Coronary artery (tissue), 2 donors: Measurements from ENCODE around the gene CHRD.
A peak's percentile ranks its signal among the peaks of the same experiment; 100 is the strongest.

Source experiments
- DNase-seq: peaks from one replicate; pipeline ENCODE4 v3.0.0-alpha.2; 2017; ENCODE audit warnings: low spot score
- H3K27ac ChIP-seq, 2 donors: fragments of 200-600 bp; sonication (generic); one replicate each; pipeline ENCODE4 v1.5.1; 2016 to 2019
- H3K4me3 ChIP-seq: fragments of 200-600 bp; sonication (generic); 2 replicates; pipeline ENCODE4 v1.5.1; 2016; ENCODE audit warnings: mild to moderate bottlenecking, moderate library complexity
- TF ChIP-seq, protein P1 (sequence below): fragments of 200-600 bp; sonication (generic); IDR thresholded peaks from one replicate; pipeline ENCODE4 v1.5.1; 2019; ENCODE audit warnings: antibody characterized with exemption

CHRD gene

DNA sequence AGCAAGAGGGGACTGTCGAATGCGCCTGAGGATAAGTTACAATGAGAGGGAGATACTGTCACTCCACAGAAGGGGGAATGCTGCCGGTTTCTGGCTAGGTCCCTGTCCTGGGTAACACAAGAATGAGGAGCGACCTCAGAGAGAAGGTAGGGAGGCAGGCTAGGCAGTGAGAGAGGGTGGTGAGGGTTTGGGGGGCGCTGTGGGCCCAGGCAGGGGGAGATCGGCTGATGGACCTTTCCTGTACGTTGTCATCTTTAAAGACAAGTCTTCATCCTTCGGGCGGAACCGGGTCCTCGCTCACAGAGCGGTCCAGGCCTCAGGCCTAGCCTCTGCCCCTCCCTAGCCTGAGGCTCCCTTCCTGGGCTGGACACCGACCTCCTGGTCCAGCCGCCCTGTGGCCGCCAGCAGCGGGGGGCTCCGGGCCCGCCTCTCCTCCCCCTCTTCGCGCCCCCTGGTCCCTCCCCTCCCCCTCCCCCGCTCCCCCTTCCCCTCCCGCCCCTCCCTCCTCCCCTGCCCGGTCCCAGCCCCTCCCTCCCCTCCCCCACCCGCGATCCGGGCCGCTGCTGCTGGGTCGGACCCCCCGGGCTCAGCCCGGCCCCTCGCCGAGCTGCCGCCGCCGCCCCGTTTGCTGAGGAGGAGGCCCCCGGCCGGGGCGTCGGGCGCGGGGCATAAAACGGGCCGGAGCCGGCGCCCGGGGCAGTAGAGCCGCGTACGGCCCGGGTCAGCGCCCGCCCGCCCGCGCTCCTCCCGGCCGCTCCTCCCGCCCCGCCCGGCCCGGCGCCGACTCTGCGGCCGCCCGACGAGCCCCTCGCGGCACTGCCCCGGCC lies at the start of gene CHRD:
Gene CHRD, plus strand, starts transcription at position 697 of the 827 bp plus-strand sequence. CDS start 265 bp downstream, outside the sequence.
- no peak for DNase-seq
- peak within 1 kb of the TSS; percentile 94 for H3K4me3 ChIP-seq
- TF ChIP-seq, protein P1, sequence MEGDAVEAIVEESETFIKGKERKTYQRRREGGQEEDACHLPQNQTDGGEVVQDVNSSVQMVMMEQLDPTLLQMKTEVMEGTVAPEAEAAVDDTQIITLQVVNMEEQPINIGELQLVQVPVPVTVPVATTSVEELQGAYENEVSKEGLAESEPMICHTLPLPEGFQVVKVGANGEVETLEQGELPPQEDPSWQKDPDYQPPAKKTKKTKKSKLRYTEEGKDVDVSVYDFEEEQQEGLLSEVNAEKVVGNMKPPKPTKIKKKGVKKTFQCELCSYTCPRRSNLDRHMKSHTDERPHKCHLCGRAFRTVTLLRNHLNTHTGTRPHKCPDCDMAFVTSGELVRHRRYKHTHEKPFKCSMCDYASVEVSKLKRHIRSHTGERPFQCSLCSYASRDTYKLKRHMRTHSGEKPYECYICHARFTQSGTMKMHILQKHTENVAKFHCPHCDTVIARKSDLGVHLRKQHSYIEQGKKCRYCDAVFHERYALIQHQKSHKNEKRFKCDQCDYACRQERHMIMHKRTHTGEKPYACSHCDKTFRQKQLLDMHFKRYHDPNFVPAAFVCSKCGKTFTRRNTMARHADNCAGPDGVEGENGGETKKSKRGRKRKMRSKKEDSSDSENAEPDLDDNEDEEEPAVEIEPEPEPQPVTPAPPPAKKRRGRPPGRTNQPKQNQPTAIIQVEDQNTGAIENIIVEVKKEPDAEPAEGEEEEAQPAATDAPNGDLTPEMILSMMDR, result no peak
- H3K27ac ChIP-seq, result peak within 1 kb of the TSS; percentile 44 to 90

- Histone ChIP-seq H3K27ac (peak overlapping the region in 1 of 2 donors; percentile 18), H3K4me3 (no peak overlapping the region)
- TF ChIP-seq, protein P1, result no peak
- DNase-seq, result no peak
Measured at GRCh38 chr3:184332370-184333090, 47.3 kb upstream of the CHRD start.

DNA sequence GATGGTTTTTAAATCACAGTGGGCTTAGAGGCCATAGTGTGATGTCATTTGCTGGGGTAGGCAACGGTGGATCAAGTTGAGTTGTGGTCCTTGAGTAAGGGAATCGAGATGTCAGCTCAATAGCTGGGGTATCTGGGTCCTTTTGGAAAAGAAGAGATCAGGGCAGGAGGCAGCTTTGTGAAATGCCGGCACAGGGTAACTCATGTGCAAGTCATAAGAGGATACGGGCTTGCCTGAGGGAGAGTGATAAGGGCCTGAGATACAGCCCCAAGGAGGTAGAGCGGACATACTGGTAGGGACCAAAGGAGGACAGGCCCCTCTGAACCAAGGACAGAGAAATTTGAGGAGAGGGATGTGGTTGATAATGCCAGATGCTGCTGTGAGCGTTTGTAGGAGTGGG lies 46.7 kb upstream of the CHRD start:
- no peak overlapping the region for H3K4me3 ChIP-seq
- TF ChIP-seq, protein P1, result no peak
- peak overlapping the region in 1 of 2 donors; percentile 18 for H3K27ac ChIP-seq
- DNase-seq, result no peak

DNA sequence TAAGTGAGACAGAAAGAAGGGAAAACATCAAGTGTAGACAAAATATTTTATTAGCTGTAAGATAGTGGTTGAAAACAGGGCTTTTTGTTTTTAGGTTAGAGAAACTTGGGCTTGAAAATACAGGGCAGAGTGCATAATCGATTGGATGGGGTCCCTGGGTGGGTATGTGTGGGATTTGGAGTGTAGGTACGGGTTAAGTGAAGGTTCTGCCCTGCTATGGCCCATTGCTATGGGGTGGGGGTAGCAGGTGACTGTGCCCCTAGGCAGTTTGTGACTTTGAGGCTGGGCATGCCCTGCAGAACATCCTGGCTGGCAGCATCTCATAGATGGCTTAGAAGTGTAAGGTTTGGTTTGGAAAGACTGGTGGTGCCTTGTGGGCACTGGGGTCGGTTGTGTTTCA lies 46.2 kb upstream of the CHRD start:
- DNase-seq, result no peak

DNA sequence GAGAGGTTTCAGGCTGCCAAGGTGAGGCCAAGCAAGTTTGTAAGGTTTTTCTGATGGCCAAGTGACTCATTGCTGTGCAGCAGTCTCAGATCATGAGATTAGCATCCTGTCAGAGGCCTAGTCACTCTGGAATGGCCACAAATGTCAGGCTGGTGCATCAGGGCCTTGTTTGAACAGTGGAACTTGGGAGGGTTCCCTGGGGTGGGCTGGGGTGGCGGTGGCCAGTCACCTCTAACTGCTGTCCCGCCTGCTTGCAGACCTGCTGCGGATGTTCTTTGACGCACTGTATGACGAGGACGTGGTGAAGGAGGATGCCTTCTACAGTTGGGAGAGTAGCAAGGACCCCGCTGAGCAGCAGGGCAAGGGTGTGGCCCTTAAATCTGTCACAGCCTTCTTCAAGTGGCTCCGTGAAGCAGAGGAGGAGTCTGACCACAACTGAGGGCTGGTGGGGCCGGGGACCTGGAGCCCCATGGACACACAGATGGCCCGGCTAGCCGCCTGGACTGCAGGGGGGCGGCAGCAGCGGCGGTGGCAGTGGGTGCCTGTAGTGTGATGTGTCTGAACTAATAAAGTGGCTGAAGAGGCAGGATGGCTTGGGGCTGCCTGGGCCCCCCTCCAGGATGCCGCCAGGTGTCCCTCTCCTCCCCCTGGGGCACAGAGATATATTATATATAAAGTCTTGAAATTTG lies 45.2 kb upstream of the CHRD start:
- Histone ChIP-seq H3K27ac (peak overlapping the region; percentile 44 to 96), H3K4me3 (no peak overlapping the region)
- DNase-seq, result no peak
- TF ChIP-seq, protein P1, result no peak

More for the DNA sequence above, 46.2 kb upstream of the CHRD start:
- no peak overlapping the region for H3K27ac ChIP-seq
- H3K4me3 ChIP-seq, result no peak overlapping the region
- TF ChIP-seq, protein P1, result no peak

DNA sequence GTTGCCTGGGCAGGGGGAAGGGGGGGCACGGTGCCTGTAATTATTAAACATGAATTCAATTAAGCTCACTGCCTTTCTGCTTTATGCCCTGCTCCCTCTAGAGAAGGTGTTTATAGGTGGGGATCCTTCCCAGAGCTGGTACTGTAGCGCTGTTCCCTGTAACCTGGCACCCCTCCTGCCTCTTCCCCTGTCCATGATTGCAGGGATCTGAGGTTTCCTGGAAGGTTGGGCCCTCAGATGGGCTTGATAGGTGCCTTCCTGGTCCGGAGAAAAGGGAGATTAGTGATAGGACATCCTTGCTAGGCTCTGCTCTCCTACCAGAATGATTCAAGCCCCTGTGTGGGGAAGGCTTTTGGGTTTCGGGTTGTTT lies 44.6 kb upstream of the CHRD start:
- no peak for DNase-seq
- TF ChIP-seq, protein P1, result no peak
- peak overlapping the region; percentile 96 to 98 for H3K27ac ChIP-seq
- H3K4me3 ChIP-seq, result peak overlapping the region; percentile 89
